ENCODE measurements around the gene ITPR2.
"Not testable (repeated sequence)": the region's sequence is repeated elsewhere in the genome, so short reads cannot be mapped to it uniquely, and the experiment has no call there.

The ITPR2 gene

DNA sequence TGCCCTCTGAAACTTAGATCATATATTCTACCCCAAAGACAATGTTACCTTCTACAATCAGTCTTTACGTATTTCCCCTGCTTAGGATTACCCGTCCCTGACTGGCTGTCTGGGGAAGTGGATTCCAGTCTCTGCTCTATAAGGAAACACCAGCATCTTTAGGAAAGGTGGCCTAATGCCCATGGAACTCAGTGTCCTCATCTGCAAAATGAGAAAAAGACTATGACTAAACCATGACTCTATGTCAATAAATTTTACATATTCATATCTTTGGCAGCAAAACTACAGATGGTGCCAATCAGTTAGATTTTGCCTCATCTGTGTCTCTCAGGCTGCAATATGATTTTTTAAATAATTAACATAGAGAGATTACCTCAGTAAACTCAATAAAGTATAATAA is 133.8 kb downstream of the ITPR2 start:
- peak; percentile 33 for DNase-seq

DNA sequence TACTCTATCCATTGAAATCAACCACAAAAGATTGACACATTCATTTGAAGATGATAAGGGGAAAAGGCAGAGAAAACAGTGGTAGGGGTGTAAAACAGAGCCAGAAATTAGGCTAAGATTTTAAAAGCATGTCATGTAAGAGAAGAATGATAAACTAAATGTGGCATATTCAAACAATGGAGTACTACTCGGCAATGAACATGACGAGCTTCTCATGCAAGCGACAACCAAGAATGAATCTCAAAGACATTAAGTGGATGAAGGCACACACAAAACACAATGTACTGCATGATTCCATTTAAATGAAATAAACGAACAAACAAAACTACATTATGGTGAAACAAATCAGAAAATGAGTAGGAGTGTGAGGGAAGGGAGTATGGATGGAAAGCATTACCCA is 134.8 kb downstream of the ITPR2 start:
- no peak for DNase-seq

DNA sequence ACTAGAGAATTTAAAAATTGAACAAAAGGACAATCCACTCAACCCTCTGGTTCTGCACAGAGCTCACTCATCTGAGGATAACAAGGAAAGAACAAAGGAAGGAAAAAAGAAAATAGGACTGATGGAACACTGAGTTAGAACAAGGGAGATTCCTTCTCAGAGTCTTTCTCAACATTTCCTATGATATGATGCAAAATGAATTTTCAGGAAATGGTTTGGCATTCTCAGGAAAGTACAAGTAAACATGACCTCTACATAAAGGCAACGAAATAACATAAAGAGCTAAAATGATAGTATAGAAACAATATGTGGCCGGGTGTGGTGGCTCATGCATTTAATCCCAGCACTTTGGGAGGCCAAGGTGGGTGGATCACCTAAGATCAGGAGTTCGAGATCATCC is 135.8 kb downstream of the ITPR2 start:
- no peak for DNase-seq

DNA sequence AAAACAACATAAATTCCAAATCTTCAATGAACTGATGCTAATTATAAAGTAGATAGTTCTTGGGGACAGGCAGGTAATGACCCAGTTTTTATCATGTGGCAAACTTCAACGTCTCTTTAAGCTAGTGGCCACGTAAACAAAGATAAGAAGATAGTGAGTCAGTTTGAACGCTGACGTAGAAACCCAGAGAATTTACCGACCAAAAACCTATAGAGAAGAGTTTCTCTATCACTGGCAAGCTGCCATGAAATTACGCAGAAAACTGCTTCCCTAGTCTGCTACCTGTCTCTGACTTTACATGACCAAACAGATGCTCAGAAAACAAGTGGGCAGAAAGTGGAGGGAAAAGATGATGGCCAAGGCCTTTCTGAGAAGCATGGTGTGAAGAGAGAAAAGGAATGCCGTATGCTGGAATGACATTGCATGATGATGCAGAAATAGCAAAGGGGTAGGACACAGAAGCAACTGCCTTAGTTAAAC is 136.3 kb downstream of the ITPR2 start:
- no peak for DNase-seq

DNA sequence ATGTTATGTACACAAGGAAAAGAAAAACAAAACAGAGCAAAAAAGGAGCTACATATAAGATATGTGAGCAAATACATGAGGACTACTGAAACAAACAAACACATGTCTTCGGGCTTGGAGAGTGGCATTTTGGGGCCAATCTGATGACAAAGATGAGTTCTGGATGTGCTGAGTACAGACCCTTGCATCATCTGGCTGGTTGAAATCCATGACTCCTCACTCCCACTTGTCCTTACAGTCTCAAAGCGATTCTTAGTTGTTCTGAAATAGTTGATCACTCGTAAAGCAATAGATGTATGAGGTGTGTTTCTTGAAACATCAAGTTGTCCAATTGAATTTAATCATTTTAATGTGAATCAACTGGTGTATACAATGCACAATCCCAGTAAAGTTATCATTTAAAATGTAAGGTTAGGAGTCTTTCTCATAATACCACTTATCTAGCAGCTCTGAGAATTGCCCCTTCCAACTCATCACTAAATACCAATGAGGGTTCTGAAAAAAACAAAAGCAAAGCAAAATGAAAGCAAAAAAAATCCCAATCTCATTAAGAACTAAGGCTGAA is 136.9 kb downstream of the ITPR2 start:
- DNase-seq = no peak

DNA sequence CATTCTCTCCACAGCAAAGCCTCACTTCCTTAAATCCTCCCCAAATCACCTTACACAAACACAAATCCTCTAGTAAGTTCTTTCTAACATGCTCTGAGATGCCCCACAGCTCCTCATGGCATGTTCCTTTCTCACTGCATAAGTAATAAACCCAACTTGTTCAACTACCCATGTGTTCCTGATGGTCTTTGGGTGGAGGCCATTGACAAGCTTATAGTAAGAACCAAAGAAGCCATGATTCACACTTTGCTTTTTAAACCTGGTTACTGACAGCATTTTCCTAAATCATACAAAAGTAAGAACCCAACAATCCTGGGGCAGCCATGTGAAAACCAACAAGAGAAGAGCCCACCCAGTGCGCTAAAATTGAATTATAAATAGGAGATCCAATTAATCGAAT is 138.6 kb downstream of the ITPR2 start:
- DNase-seq = no peak

DNA sequence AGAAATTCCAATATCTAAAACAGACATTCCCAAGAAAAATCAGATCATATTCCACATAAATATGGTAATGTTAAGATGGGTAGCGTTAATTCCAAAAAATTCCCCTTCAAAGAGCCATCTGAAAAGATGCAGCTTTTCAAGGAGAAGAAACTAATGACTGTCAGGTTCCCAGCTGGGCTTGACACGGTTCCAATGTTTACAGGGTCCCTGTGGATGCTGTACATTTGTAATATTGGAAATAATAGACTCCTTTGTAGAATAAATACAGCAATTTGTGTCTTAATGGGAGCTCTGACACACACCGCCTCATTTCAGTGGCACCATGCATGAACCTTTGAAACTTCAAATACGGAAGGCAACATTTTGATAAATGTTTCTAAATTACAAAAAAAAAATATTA is 140.6 kb downstream of the ITPR2 start:
- DNase-seq = no peak

DNA sequence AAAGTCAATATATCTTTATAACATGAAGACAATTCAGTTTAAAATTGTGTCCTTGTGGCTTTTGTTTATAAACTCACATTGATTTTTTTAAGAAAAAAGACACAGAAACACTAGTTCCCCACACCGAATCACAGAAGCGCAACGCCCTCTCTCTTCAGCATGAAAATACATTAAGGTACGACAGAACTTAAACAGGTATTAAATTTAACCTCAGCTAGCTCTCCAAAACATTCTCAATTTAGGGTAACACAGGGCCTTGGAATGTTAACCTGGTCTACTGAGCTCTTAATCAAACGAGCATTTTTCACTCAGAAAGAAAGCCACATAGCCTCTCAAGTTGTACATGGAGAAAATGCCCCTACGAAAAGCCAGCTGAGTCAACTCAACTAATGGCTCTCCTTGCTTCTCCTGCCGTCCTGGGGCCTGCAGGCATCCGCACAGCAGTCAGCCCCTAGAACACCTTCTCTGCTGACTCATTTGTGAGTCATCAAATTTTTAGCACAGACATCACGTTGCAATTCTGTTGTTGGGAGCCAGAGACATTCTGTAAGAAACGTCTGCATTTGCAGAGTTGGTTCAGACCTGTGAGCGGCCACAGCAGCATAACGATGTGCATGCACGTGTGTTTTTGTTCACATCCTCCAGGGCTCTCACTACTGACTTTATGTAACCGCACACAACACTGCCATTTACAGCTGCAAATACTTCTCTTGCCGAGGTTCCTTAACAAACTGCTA is 141.6 kb downstream of the ITPR2 start:
- DNase-seq = peak; percentile 99

DNA sequence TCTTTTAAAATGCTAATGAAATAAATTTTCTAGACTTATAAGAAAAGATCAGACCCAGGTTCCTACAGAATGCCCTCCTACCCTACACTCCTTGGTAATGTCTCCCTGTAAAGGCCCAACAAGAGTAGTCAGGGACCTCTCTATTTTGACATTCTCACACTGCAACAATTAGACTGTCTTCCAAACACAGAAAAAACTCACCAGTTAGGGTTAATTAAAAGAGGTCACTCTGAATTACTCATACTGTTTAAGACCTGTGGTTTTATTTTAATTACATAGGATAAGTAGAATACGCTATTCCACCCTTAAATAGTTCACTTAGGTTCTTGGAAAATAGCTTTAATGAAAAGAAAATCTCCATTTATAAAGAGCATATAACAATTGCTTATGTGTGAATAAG is 142.4 kb downstream of the ITPR2 start:
- no peak for DNase-seq

DNA sequence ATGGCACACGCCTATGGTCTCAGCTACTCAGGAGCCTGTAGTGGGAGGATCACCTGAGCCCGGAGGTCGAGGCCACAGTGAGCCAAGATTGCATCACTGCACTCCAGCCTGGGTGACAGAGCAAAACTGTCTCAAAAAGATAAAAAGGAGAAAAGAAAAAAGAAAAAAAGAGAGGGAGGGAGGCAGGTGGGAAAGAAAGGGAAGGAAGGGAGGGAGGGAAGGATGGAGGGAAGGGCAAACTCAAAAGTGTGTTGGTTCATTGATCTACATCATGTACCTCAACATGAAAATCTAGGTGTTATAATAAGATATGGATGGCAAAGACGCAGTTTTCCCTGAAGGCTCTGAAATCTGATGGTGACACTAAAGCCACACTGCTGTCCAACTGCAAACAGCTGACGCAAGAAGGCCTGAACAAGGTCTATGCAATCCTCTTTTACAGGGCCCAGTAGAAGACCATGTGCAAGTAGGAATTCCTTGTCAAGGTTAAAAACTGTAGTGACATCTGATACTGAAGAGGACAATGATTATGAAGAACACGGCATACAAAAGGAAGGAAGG is 143.6 kb downstream of the ITPR2 start:
- no peak for DNase-seq

DNA sequence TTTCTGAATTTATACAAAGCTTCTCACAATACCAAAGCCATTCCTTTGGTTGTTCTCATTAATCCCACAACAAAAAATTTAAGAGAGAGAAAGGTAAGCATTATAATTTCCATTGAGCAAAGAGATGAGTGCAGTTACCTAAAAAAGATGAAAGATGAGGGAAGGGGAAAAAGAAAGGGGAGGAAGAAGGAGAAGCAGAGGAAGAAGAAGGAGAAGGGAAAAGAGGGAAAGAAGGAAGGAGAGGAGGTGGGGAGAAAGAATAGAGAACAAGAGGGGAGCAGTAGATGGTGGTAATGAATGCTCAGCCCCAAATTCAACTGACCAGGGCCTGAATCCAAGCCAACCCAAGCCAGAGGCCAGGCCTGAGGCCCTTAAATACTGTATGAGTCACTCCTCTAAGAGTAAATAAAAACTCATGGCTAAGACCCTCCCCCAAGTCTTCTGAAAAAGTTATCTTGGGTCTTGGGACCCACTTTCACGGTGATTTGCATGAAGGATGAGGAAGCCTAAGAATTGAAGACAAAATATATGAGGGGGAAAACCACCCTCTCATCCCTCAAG is 144.6 kb downstream of the ITPR2 start:
- no peak for DNase-seq

DNA sequence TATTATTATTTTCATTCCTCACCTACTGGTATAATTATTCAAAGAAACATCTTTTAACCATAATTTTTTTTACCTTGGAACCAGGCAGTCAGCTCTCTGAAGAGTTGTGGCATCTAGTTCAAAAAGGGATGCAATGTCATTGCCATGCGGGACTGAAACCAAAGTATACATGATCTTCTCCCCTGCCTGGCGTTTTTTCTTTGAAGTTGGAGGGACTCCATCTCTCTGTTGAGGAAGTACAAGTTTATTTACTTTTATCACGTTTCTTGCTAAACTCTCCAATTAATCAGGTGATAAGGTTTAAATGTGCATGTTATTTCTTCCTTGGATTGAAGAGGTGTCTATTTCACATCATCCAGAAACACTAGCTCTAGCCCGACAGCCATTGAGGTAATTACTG is 146.6 kb downstream of the ITPR2 start:
- no peak for DNase-seq

DNA sequence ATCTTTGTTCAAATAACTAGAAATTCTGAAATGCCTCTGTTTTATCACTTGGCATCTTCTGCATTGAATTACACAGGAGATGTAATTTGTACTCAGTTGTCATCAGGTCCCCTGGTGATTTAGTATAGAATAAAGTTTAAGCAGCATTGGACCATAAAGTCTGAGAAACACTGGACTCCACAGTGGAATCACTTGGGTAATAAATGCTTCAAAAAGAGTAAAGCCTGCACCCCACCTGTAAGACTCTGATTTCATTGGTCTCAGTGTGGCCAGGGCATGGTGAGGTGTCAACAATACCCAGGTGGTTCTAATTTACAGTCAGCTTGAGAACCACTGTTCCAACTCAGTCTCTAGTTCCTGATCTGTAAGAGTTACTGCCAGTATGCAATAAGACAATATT is 148.9 kb downstream of the ITPR2 start:
- DNase-seq = no peak

DNA sequence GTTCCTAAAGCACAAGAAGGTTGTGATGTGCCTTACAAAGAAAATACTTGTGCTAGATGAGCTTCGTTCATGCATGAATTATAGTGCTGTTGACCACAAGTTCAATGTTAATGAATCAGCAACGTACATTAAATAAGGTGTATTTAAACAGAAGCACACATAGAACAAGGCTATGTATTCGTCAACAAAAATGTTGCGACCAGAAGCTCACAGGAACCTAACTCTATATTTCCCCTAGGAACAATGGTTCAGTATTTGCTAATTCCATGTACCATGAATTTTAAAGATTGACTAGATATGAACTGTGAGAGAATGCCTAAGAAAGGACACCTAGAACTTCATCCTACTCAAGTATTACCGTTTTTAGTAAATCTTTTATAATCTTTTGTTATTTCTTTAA is 149.6 kb downstream of the ITPR2 start:
- no peak for DNase-seq

DNA sequence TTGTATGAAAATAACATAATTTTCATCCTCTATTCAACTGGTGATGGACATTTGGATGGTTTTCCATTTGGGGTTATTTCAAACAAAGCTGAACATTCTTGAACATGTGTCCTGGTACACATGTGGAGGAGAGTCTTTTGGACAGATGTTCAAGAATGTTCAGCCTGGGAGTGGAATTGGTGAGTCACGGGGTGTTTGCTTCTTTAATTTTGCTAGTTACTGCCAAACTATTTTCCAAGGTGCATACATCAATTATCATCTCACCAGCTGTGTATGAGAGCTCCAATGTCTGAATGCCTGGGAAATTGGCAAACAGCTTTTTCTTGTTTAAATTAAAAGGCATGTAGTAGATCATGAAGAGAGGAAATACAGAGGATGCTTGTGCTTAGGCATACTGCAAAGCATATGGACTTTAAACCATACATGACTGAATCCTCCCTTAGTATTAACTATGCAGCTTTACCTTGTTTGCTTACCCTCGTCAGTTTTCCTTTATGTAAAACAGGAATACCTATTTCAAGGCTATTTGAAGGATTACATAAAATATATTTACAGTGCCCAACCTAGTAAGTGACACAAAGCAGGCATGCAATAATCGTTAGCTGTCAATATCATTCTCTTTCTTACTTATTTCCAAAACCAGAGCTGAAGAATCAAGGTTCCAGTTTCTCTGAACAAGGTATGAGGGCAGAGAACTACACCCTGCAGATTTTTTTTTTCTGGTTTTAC is 152.1 kb downstream of the ITPR2 start:
- peak; percentile 86 for DNase-seq

DNA sequence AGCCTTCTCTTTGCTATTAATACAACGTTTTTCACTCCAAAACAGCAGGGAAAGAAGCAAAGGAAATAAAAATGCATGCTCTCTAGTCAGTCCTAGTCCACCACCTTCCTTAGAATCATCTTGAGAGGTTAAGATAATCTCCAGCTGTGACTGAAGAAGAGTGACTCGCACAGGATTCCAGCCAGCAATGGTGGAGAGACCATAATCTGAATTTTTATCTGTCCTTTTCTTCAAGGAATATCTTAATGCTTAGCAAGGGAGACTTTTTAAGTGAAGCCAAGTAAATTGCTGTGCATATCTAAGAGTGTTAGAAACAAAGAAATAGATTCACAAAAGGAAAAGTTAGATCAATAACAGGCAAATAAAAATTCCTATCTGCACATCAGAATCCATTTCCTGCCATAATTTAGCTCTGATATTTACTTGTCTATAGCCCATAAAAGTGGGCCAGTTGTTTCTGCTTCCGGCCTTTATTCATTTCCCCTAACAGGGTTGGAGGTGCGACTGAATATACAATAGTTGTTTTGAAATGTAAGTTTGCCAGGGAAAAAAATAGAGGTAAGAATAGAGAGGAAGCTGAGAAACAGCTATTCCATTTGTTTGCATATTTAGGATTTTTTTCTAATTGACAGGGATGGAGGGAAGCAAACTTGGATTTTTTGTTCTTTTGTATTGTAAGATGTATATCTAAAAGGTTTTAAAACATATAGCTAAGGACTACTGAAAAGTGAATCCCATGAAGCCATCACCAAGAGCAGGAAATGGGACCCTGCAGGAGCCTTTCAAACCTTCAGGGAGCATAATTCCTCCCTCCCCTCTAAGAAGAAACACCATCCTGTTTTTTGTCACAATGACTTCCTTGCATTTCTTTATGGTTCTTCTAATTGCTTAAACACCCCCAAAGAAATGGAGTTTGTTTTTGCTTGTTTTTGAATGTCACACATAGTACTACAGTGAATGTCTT is 154.0 kb downstream of the ITPR2 start:
- DNase-seq = peak; percentile 18

DNA sequence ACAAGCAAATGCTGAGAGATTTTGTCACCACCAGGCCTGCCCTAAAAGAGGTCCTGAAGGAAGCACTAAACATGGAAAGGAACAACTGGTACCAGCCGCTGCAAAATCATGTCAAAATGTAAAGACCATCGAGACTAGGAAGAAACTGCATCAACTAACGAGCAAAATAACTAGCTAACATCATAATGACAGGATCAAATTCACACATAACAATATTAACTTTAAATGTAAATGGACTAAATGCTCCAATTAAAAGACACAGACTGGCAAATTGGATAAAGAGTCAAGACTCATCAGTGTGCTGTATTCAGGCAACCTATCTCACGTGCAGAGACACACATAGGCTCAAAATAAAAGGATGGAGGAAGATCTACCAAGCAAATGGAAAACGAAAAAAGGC is 161.5 kb downstream of the ITPR2 start:
- DNase-seq = not testable (repeated sequence)

DNA sequence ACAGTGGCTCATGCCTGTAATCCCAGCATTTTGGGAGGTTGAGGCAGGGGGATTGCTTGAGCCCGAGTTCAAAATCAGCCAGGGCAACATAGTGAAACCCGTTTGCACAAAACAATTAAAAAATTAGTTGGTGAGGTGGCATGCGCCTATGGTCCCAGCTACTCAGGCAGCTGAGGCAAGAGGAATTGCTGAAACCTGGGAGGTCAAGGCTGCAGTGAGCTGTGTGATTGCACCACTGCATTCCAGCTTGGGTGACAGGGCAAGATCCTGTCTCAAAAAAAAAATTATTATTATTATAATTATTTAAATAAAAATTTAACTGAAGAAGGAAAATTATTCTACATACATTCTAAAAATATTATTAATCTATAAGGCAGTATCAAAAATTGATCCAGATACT is 164.1 kb downstream of the ITPR2 start:
- DNase-seq = no peak

DNA sequence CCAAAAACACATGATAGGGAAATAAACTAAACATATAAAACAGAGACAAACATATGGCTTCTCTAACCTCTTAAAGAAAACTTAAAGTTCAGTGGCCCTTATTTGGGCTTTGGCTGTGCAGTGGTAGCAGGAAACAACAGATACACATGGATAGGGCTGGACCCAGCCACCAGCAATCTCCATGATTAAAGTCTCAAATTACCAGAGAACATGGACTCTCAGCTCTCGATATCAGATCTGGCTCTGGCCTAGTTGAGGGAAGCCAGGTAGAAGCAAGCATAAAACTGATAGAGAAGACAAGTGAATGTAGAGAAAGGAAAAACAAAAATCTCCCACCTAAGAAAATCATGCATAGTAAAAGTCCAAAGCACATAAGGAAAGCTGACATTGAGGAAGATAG is 164.8 kb downstream of the ITPR2 start:
- no peak for DNase-seq

DNA sequence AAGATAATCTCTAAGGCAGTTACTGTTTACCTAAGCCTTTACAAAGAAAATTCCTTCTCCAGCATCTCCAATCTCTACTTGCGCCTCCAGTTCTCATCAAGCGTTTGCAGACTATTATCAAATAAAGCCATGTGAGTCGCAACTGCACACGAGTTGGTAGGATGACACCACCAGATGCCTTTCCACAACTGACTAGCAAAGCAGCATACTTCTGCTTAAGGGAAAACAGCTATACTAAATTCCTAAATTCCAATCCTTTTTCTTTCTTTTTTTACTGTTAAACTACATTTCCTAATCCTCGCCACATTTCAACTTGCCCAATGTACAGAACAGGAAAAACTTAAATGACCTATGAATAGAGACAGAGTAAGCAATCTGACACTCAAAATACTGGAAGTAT is 166.7 kb downstream of the ITPR2 start:
- peak; percentile 49 for DNase-seq

DNA sequence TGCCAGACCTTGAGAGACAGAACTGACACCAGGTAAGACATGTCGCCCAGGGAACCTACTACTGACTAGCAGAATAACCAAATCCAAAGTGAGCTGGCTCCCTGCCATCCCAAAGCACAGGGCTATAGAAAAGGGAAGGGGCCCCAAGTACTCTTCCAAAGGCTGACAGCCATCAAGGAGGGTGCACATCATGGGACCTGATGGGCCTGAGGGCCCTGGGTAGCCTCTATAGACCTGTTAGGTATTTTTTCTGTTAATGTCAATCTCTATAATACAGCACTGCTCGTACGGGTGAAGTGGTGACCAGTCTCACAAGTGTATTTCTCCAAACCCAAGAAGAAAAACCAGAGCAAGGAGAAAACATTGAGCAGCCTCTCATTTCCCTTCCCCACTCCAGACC is 171.6 kb downstream of the ITPR2 start:
- DNase-seq = no peak

DNA sequence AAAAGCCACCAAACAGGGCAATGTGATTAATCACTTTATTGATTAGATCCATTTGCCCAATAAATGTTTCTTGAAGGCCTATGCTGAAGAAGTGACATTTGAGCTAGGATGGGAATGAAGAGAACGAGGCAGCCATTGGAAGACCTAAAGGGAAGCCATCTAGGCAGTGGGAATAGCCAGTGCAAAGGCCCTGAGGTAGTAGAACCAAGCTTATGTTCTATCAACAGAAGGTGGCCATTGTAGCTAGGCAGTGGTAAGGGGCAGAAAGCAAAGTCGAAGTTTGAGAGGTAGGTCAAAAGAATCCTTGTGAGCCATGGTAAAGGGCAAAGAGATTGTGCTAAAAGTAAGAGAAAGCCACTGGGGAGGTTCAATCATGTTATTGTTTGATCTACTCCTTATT is 173.1 kb downstream of the ITPR2 start:
- no peak for DNase-seq

Measured in fibroblast of skin of abdomen (primary cell).